Stimulated activated naive B cell treated with anti-CD40 and anti-IgM and Interleukin-4, amounts not matched to agents 10 μg/mL and 1 μg/mL and 100 μg/mL, for 72 hours (primary cell): ENCODE data around the gene FIZ1.
A peak's percentile ranks its signal among the peaks of the same experiment; 100 is the strongest.
"Not testable (repeated sequence)": the region's sequence is repeated elsewhere in the genome, so short reads cannot be mapped to it uniquely, and the experiment has no call there.

Experiments
- ATAC-seq, 2 donors: fragments of 150-1000 bp; cut with Tn5 transposase; replicated peaks; 2 replicates each; pipeline ENCODE4 v1.10.0; 2021; ENCODE audit warnings: moderate library complexity in 1 of 2
- DNase-seq: peaks from one replicate; pipeline ENCODE4 v3.0.0; 2021
- H3K27ac Mint-ChIP-seq: one replicate; pipeline ENCODE4 v1.8.0; 2022; ENCODE audit warnings: mild to moderate bottlenecking, mixed read lengths
- H3K27me3 Mint-ChIP-seq, 2 donors: one replicate each; pipeline ENCODE4 v1.8.0; 2022; ENCODE audit warnings: mixed read lengths in 2 of 2
- H3K36me3 Mint-ChIP-seq, 2 donors: one replicate each; pipeline ENCODE4 v1.8.0; 2022; ENCODE audit warnings: mixed read lengths in 2 of 2, mild to moderate bottlenecking in 1 of 2
- H3K4me1 Mint-ChIP-seq, 2 donors: one replicate each; pipeline ENCODE4 v1.8.0; 2022; ENCODE audit warnings: mixed read lengths in 2 of 2, mild to moderate bottlenecking in 1 of 2
- H3K4me3 Mint-ChIP-seq, 2 donors: one replicate each; pipeline ENCODE4 v1.8.0; 2022; ENCODE audit warnings: mild to moderate bottlenecking in 2 of 2, mixed read lengths in 2 of 2, moderate library complexity in 1 of 2
- H3K9me3 Mint-ChIP-seq, 2 donors: one replicate each; pipeline ENCODE4 v1.8.0; 2022; ENCODE audit warnings: mixed read lengths in 2 of 2, mild to moderate bottlenecking in 1 of 2

FIZ1 gene

GRCh38 chr19:55590617-55591016 is 8.7 kb downstream of the FIZ1 start:
- ATAC-seq, result no peak
- Mint-ChIP-seq H3K4me3 (no peak overlapping the region), H3K27me3 (no peaks in the 10 kb centered on the region), H3K4me1 (peaks cover 16 to 34% of the 10 kb centered on the region in 2 donors), H3K9me3 (peaks cover 7 to 8% of the 10 kb centered on the region in 2 donors), H3K36me3 (peaks cover 24 to 26% of the 10 kb centered on the region in 2 donors), H3K27ac (no peak overlapping the region)
- no peak for DNase-seq

DNA sequence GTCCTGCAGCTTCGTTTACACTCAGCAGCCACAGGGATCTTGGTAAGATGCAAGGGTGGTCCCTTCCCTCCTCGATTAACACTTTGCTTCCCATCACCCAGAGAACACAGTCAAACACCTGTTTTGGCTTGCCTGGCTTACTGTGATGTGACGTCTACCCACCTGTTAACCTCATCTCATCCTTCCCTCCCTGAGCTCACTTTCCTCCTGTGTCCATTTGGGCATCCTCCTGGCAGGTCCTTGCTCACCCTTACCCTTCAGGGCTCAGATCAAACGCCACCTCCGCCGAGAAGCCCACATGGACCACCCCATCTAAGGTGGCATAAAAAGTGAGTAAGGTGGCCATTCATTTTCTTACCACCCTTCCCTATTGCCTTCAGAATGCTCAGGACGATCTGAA is 9.2 kb downstream of the FIZ1 start:
- peaks cover 3 to 4% of the 10 kb centered on the region in 2 donors for H3K9me3 Mint-ChIP-seq
- peak overlapping the region in 1 of 2 donors; percentile 10 for H3K4me3 Mint-ChIP-seq

GRCh38 chr19:55588738-55589137 is 10.6 kb downstream of the FIZ1 start:
- Mint-ChIP-seq H3K36me3 (peaks cover 11 to 12% of the 10 kb centered on the region in 2 donors), H3K4me3 (peak overlapping the region in 1 of 2 donors; percentile 41), H3K9me3 (no peaks in the 10 kb centered on the region), H3K27ac (no peak overlapping the region), H3K27me3 (no peaks in the 10 kb centered on the region), H3K4me1 (peaks cover 21 to 33% of the 10 kb centered on the region in 2 donors)
- DNase-seq (no peak), ATAC-seq (no peak)

More for the DNA sequence above, 9.2 kb downstream of the FIZ1 start:
- DNase-seq (no peak), ATAC-seq (no peak)
- H3K27me3 Mint-ChIP-seq, result no peaks in the 10 kb centered on the region
- H3K27ac Mint-ChIP-seq, result no peak overlapping the region
- peaks cover 19 to 20% of the 10 kb centered on the region in 2 donors for H3K36me3 Mint-ChIP-seq
- H3K4me1 Mint-ChIP-seq, result peaks cover 20 to 34% of the 10 kb centered on the region in 2 donors

GRCh38 chr19:55586976-55587668 is 12.2 kb downstream of the FIZ1 start:
- Mint-ChIP-seq H3K27ac (peak overlapping the region; percentile 82), H3K4me1 (peaks cover 20 to 33% of the 10 kb centered on the region in 2 donors), H3K9me3 (no peaks in the 10 kb centered on the region), H3K27me3 (no peaks in the 10 kb centered on the region), H3K4me3 (peak overlapping the region; percentile 84 to 86), H3K36me3 (peaks cover 8 to 9% of the 10 kb centered on the region in 2 donors)
- peak; percentile 98 for ATAC-seq
- peak; percentile 92 for DNase-seq

GRCh38 chr19:55585658-55586339 is 13.5 kb downstream of the FIZ1 start:
- H3K4me1 Mint-ChIP-seq, result peaks cover 30 to 38% of the 10 kb centered on the region in 2 donors
- DNase-seq, result peak; percentile 32
- H3K27me3 Mint-ChIP-seq, result no peaks in the 10 kb centered on the region
- H3K4me3 Mint-ChIP-seq, result peak overlapping the region; percentile 84 to 86
- peak; percentile 33 to 56 for ATAC-seq
- H3K36me3 Mint-ChIP-seq, result no peaks in the 10 kb centered on the region
- H3K27ac Mint-ChIP-seq, result peak overlapping the region; percentile 42
- no peaks in the 10 kb centered on the region for H3K9me3 Mint-ChIP-seq

GRCh38 chr19:55584871-55585270 is 14.4 kb downstream of the FIZ1 start:
- DNase-seq (no peak), ATAC-seq (no peak)
- Mint-ChIP-seq H3K4me3 (no peak overlapping the region), H3K9me3 (no peaks in the 10 kb centered on the region), H3K4me1 (peaks cover 32 to 42% of the 10 kb centered on the region in 2 donors), H3K36me3 (peaks cover 1 to 2% of the 10 kb centered on the region in 2 donors), H3K27ac (peak overlapping the region; percentile 42), H3K27me3 (no peaks in the 10 kb centered on the region)

DNA sequence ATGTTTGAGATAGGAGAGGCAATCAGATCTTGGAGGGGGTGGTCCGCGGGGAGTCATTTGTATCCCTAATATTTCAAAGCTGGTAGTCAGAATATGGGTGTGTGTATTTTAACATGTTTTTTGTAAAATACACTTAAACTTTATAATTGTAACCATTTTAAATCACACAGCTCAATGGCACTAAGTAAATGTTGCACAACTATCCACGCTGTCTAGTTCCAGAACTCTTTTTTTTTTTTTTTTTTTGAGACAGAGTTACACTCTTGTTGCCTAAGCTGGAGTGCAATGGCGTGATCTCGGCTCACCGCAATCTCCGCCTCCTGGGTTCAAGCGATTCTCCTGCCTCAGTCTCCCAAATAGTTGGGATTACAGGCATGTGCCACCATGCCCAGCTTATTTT is 15.4 kb downstream of the FIZ1 start:
- not testable (repeated sequence) for DNase-seq, H3K36me3 Mint-ChIP-seq, H3K9me3 Mint-ChIP-seq, H3K4me3 Mint-ChIP-seq, H3K27ac Mint-ChIP-seq, ATAC-seq, H3K27me3 Mint-ChIP-seq
- H3K4me1 Mint-ChIP-seq, result peaks cover 36 to 47% of the 10 kb centered on the region in 2 donors

DNA sequence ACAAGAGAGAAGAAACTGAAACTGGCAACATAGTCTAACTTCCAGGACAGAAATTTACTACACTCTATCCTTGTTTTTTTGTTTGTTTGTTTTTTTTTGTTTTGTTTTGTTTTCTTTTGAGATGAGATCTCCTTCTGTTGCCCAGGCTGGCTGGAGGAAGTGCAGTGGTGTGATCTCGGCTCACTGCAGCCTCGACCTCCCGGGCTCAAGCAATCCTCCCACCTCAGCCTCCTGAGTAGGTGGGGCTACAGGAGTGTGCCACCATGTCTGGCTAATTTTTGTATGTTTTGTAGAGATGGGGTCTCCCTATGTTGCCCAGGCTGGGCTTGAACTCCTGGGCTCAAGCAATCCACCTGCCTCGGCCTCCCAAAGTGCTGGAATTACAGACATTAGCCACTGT is 17.0 kb downstream of the FIZ1 start:
- H3K4me3 Mint-ChIP-seq, H3K9me3 Mint-ChIP-seq, DNase-seq, H3K27me3 Mint-ChIP-seq, H3K27ac Mint-ChIP-seq, ATAC-seq: not testable (repeated sequence)
- Mint-ChIP-seq H3K4me1 (peaks cover 34 to 44% of the 10 kb centered on the region in 2 donors), H3K36me3 (peaks cover 10% of the 10 kb centered on the region in 2 donors)

GRCh38 chr19:55581823-55582223 is 17.5 kb downstream of the FIZ1 start:
- DNase-seq (no peak), ATAC-seq (no peak)
- Mint-ChIP-seq H3K4me1 (peaks cover 31 to 39% of the 10 kb centered on the region in 2 donors), H3K36me3 (peaks cover 15% of the 10 kb centered on the region in 2 donors), H3K4me3 (no peak overlapping the region), H3K27me3 (no peaks in the 10 kb centered on the region), H3K9me3 (no peaks in the 10 kb centered on the region), H3K27ac (no peak overlapping the region)

DNA sequence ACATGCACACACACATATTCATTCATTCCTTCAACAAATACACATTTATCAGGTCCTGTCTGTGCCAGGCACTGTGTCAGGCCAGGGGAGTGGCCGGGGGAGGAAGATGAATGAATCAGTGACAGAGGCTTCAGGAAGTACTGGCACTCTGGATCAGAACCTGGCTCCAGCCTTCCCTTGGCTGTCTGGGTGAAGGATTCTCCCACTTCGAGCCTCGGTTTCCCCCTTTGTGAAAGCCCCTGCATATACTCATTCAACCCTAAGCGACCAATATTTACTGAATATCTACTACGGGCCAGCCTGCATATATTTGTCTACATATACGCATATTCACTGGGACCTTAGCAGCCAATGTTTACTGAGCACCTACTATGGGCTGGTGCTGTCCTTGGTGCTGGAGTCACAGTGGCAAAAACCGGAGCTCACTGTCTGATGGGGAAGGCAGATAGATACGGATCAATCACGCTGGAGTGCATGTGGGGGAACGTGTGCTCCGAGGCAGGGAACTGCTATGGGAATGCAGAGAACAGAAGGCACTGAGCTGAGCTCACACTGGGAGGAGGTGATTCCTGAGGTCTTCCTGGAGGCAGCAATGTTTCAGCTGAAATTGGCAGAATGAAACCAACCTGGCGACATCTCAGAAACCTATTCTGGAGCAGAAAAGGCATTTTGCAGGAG is 18.0 kb downstream of the FIZ1 start:
- peak overlapping the region; percentile 86 to 88 for H3K4me3 Mint-ChIP-seq
- peaks cover 18 to 19% of the 10 kb centered on the region in 2 donors for H3K36me3 Mint-ChIP-seq
- peak overlapping the region; percentile 91 for H3K27ac Mint-ChIP-seq
- H3K4me1 Mint-ChIP-seq, result peaks cover 27 to 34% of the 10 kb centered on the region in 2 donors
- no peaks in the 10 kb centered on the region for H3K9me3 Mint-ChIP-seq
- ATAC-seq (peak; percentile 62 to 69), DNase-seq (no peak)
- H3K27me3 Mint-ChIP-seq, result no peaks in the 10 kb centered on the region

GRCh38 chr19:55580628-55581144 is 18.6 kb downstream of the FIZ1 start, which contains the start of gene ZNF579:
Gene ZNF579, minus strand, starts transcription at chr19:55580848. Its CDS starts 1,209 bp downstream, at chr19:55579639.
- DNase-seq (peak; percentile 79), ATAC-seq (peak; percentile 79 to 84)
- Mint-ChIP-seq H3K27ac (peak within 1 kb of the TSS; percentile 91), H3K4me1 (peaks cover 22 to 28% of the 10 kb centered on the region in 2 donors), H3K9me3 (peaks cover 2 to 4% of the 10 kb centered on the region in 2 donors), H3K27me3 (no peaks in the 10 kb centered on the region), H3K36me3 (peaks cover 23% of the 10 kb centered on the region in 2 donors), H3K4me3 (peak within 1 kb of the TSS; percentile 86 to 88)

GRCh38 chr19:55579766-55580621 is 19.3 kb downstream of the FIZ1 start:
- DNase-seq (no peak), ATAC-seq (peak; percentile 29 to 44)
- H3K9me3 Mint-ChIP-seq, result peaks cover 2 to 4% of the 10 kb centered on the region in 2 donors
- H3K4me1 Mint-ChIP-seq, result peaks cover 18 to 22% of the 10 kb centered on the region in 2 donors
- H3K36me3 Mint-ChIP-seq, result peaks cover 23 to 27% of the 10 kb centered on the region in 2 donors
- peak overlapping the region; percentile 86 to 88 for H3K4me3 Mint-ChIP-seq
- H3K27ac Mint-ChIP-seq, result peak overlapping the region; percentile 90
- no peaks in the 10 kb centered on the region for H3K27me3 Mint-ChIP-seq
